Breast epithelium (tissue), 4 donors: ENCODE results near the gene GCNA. TPM values are rescaled to one million over a fixed set of nuclear protein-coding genes. Genes with fewer than 3 reads are reported as not detected.

Source experiments
- DNase-seq, 2 donors: peaks; one replicate each; pipeline ENCODE4 v3.0.0-alpha.2; 2019; ENCODE audit warnings: low spot score in 2 of 2
- H3K27ac ChIP-seq, 2 donors: fragments of 200-600 bp; sonication (generic) in 1 of 2; one replicate each; pipeline ENCODE4 v1.5.1; 2016 to 2019; ENCODE audit warnings: mild to moderate bottlenecking in 1 of 2
- H3K27me3 ChIP-seq, 2 donors: fragments of 200-600 bp; sonication (generic) in 1 of 2; one replicate each; pipeline versions ENCODE4 v1.5.1 to v1.6.0; 2017 to 2019; ENCODE audit warnings: control low read depth in 1 of 2, mild to moderate bottlenecking in 1 of 2
- H3K36me3 ChIP-seq: fragments of 200-600 bp; one replicate; pipeline ENCODE4 v1.5.1; 2019
- H3K4me1 ChIP-seq, 2 donors: fragments of 200-600 bp; sonication (generic); one replicate each; pipeline ENCODE4 v1.5.1; 2016 to 2019; ENCODE audit warnings: control low read depth in 1 of 2
- H3K4me3 ChIP-seq, 3 donors: fragments of 200-600 bp; sonication (generic); 1 replicate in 2 of 3; 2 replicates in 1 of 3; pipeline ENCODE4 v1.5.1; 2016 to 2019; ENCODE audit warnings: mild to moderate bottlenecking in 3 of 3, moderate library complexity in 2 of 3
- H3K9me3 ChIP-seq, 2 donors: fragments of 200-600 bp; sonication (generic) in 1 of 2; one replicate each; pipeline ENCODE4 v1.5.1; 2016 to 2019; ENCODE audit warnings: control low read depth in 1 of 2
- POLR2A ChIP-seq: fragments of 450-650 bp; IDR thresholded peaks from one replicate; pipeline ENCODE4 v1.6.1; 2016; ENCODE audit warnings: antibody characterized with exemption, mild to moderate bottlenecking, moderate library complexity
- POLR2AphosphoS5 ChIP-seq, 3 donors: sonication (generic); formaldehyde crosslinking; IDR thresholded peaks; one replicate each; pipeline ENCODE4 v1.6.1; 2017; ENCODE audit warnings: antibody characterized with exemption in 3 of 3
- intact Hi-C: fragments of 100-400 bp; cut with DNase I; formaldehyde crosslinking; loops from one replicate; pipeline ENCODE4 v1.15.1; 2023; ENCODE audit warnings: low total_unique reads
- total RNA-seq, 3 donors: library from RNA; depleted of rRNA; stranded (reverse); fragments of >200 nt; gene quantifications; one replicate each; pipeline ENCODE4 v1.1.0, GENCODE V29; 2016
- TF ChIP-seq, protein P1 (sequence below), 3 donors: fragments of 450-650 bp; IDR thresholded peaks; one replicate each; pipeline ENCODE4 v1.5.1; 2016 to 2017; ENCODE audit warnings: antibody characterized with exemption in 3 of 3, mild to moderate bottlenecking in 3 of 3, moderate library complexity in 3 of 3

GCNA gene
- total RNA-seq, 3 donors from 2014 or later: 2.3 to 3.0 (median 2.6) TPM

DNA sequence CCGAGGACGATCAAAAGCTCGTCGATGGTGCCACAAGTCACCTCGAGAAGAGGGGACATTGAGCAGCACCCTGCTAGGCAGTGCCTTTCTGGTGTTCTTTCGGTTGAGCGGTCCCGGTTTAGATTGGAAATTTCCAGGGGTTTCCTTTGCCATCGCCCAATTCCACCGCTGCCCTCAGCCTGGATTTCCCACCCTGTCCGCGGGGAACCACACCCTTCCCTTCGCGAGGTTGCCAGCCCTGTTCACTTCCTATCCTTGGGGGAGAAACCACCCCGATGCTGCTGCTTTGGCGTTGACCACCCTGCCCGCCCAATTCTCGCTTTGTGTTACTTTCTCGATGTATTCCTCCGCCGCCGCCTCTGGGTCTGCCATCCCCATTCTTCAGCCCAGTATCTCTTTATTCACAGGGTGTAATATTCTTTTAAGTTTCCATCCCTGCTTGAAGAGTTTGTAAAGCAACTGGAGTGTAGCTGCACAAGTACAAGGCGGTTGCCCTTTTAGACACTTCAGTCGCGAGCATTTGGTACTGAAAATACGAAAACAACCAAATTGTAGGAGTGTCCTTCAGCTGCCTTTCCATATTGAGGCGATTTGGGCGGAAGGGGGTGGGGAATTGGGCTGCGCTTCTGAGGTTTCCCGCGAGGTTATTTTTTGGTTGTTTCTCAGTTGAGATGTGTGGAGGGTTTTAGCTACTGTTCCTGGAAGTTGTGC, 44.2 kb upstream of the GCNA start:
- Histone ChIP-seq H3K27ac (peak overlapping the region; percentile 85 to 95), H3K36me3 (no peaks in the 10 kb centered on the region), H3K4me1 (no peaks in the 10 kb centered on the region), H3K4me3 (peak overlapping the region; percentile 68 to 81 (median 76)), H3K27me3 (peaks cover 0 to 14% of the 10 kb centered on the region in 2 donors), H3K9me3 (no peaks in the 10 kb centered on the region)
- peak in 1 of 2 donors; percentile 19 for DNase-seq
- TF ChIP-seq POLR2AphosphoS5 (IDR thresholded peaks at IDR 0.05): no peak
- TF ChIP-seq POLR2A: no peak
- TF ChIP-seq, protein P1, sequence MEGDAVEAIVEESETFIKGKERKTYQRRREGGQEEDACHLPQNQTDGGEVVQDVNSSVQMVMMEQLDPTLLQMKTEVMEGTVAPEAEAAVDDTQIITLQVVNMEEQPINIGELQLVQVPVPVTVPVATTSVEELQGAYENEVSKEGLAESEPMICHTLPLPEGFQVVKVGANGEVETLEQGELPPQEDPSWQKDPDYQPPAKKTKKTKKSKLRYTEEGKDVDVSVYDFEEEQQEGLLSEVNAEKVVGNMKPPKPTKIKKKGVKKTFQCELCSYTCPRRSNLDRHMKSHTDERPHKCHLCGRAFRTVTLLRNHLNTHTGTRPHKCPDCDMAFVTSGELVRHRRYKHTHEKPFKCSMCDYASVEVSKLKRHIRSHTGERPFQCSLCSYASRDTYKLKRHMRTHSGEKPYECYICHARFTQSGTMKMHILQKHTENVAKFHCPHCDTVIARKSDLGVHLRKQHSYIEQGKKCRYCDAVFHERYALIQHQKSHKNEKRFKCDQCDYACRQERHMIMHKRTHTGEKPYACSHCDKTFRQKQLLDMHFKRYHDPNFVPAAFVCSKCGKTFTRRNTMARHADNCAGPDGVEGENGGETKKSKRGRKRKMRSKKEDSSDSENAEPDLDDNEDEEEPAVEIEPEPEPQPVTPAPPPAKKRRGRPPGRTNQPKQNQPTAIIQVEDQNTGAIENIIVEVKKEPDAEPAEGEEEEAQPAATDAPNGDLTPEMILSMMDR (IDR thresholded peaks at IDR 0.05): no peak
- intact Hi-C loops: no loop called here

DNA sequence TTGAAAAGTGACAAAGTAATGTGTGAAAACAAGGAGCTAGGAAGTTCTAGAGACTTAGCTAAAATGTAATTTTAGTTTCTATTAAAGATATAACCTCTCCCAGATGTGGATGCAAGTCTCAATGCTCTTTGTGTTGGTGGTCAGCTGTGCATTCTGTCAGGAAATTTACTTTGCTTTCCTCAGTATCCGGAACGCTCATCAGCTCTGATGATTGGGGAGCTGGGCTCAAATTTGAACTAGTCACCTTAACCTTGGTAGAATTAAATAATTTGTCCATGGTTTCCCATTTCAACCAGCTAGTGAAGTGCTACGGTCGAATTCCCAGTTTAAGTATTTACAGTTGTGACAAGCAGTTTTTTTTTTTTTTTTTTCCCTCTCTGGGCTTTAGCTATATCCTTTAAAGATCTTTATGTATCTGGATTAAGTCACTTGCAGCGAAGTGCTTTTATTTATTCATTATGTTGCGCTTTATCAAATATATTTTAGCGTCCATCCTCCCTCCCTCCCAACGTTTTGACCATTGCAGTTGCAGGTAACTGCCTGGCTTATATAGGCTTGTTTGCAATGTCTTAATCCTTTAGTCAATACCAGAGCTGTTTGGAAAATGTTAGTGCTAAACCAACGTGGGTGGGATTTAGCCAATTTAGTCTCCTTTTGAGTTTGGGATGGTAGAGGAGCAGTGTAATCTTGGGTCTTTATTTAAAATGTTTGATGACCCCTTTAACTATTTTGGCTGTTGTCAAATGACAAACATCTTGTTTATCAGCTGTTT, 43.3 kb upstream of the GCNA start:
- intact Hi-C loops: no loop called here
- TF ChIP-seq POLR2A: no peak
- TF ChIP-seq, protein P1 (IDR thresholded peaks at IDR 0.05): no peak
- TF ChIP-seq POLR2AphosphoS5 (IDR thresholded peaks at IDR 0.05): no peak
- Histone ChIP-seq H3K36me3 (no peaks in the 10 kb centered on the region), H3K27ac (peak overlapping the region; percentile 85 to 95), H3K9me3 (no peaks in the 10 kb centered on the region), H3K27me3 (peaks cover 0 to 14% of the 10 kb centered on the region in 2 donors), H3K4me1 (no peaks in the 10 kb centered on the region), H3K4me3 (peak overlapping the region; percentile 68 to 81 (median 76))
- no peak for DNase-seq

DNA sequence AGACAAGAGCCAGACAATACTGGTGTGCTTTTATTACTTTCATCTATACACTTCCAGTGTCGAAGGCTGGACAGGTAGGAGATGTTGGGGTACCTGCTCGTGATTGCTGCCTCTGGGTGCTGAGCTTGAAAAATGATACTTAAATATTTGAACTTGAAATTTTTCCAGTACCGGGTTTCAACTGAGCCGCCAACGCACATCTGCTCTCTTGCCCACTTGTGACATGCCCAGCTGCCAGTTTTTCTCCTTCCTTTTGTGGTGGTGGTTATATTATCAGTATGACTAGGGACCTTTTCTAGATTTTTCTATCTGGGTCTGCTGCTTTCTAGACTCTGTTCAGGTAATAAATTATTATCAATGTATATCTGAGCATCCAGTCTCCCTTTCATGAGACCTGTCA, 42.0 kb upstream of the GCNA start:
- no peak for TF ChIP-seq POLR2A
- no peak for TF ChIP-seq POLR2AphosphoS5 (IDR thresholded peaks at IDR 0.05)
- TF ChIP-seq, protein P1 (IDR thresholded peaks at IDR 0.05): no peak
- Histone ChIP-seq H3K27ac (no peak overlapping the region), H3K36me3 (no peaks in the 10 kb centered on the region), H3K9me3 (no peaks in the 10 kb centered on the region), H3K4me1 (no peaks in the 10 kb centered on the region), H3K4me3 (peak overlapping the region; percentile 3 to 81 (median 4)), H3K27me3 (peaks cover 0 to 14% of the 10 kb centered on the region in 2 donors)
- no peak for DNase-seq
- intact Hi-C loops: no loop called here

DNA sequence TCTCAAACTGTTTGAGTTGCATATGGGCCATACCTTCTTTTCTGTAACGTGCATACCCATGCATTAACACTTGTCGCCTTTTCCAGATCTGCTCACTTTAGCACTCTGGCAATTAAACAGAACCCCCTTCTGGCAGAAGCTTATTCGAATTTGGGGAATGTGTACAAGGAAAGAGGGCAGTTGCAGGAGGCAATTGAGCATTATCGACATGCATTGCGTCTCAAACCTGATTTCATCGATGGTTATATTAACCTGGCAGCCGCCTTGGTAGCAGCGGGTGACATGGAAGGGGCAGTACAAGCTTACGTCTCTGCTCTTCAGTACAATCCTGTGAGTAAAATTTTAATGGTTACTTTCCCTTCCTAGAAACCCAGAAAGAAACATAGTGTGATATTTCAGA, 40.5 kb upstream of the GCNA start:
- Histone ChIP-seq H3K9me3 (no peaks in the 10 kb centered on the region), H3K4me3 (peak overlapping the region in 1 of 3 donors; percentile 14), H3K36me3 (no peaks in the 10 kb centered on the region), H3K4me1 (no peaks in the 10 kb centered on the region), H3K27me3 (peaks cover 0 to 15% of the 10 kb centered on the region in 2 donors), H3K27ac (no peak overlapping the region)
- no peak for TF ChIP-seq POLR2A
- TF ChIP-seq POLR2AphosphoS5 (IDR thresholded peaks at IDR 0.05): no peak
- TF ChIP-seq, protein P1 (IDR thresholded peaks at IDR 0.05): no peak
- intact Hi-C loops: no loop called here
- no peak for DNase-seq

DNA sequence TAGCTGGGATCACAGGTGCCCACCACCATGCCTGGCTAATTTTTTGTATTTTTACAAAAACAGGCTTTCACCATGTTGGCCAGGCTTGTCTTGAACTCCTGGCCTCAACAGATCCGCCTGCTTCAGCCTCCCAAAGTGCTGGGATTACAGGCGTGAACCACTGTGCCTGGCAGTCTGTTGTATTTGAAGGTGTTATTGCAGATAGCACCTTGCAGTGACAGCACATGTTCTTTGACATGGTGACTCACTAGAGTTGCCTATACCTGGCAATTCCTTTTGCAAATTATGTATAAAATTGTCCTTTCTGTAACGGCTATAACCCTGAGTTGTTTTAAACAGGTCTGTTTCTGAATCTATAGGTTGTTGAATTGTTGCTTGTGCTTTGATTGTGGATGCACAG, 37.4 kb upstream of the GCNA start:
- Histone ChIP-seq H3K36me3 (no peaks in the 10 kb centered on the region), H3K4me3 (no peak overlapping the region), H3K4me1 (no peaks in the 10 kb centered on the region), H3K27me3 (peaks cover 0 to 9% of the 10 kb centered on the region in 2 donors), H3K27ac (no peak overlapping the region), H3K9me3 (no peaks in the 10 kb centered on the region)
- intact Hi-C loops: no loop called here
- DNase-seq: no peak
- TF ChIP-seq, protein P1 (IDR thresholded peaks at IDR 0.05): no peak
- TF ChIP-seq POLR2AphosphoS5 (IDR thresholded peaks at IDR 0.05): no peak
- TF ChIP-seq POLR2A: no peak
